ENCODE measurements around the gene UBE2R2. TPM values are rescaled to one million over a fixed set of nuclear protein-coding genes. Genes with fewer than 3 reads are reported as not detected.
"Not testable (repeated sequence)": the region's sequence is repeated elsewhere in the genome, so short reads cannot be mapped to it uniquely, and the experiment has no call there.

UBE2R2 gene
- total RNA-seq, 1 donor from 2014 or later = 57.7 TPM

DNA sequence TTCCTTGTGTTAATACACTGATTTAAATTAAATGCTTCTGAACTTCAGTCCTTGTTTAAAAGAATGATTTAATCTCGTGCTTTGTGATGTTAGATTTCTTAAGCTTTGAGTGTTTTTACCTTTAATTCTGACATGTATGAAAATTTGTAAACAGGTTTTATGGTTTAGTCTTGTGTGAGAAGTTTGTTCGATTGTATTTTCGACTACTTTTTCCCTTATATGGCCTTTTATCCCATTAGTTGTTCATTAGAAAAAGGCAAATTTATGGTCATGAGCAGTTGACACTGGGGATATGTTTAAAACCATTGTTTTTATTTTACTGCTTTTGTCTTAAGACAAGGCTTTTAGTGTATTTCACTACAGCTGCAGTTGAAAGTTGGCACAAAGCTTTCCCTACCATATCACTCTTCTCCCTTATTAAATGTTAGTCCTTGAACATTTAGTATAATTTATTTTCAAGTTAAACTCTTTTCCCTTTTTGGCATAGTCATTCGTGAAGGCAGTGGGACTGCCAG lies 3.3 kb downstream of the UBE2R2 start:
- H3K27me3 Mint-ChIP-seq (ENCODE audit: unreplicated experiment) = peaks cover 9% of the 10 kb centered on the region
- H3K27ac Mint-ChIP-seq (ENCODE audit: unreplicated experiment) = peak overlapping the region; percentile 41
- peaks cover 21% of the 10 kb centered on the region for H3K4me1 Mint-ChIP-seq (ENCODE audit: unreplicated experiment)
- no peaks in the 10 kb centered on the region for H3K9me3 Mint-ChIP-seq (ENCODE audit: unreplicated experiment)
- H3K4me3 Mint-ChIP-seq (ENCODE audit: unreplicated experiment) = peak overlapping the region; percentile 74
- H3K36me3 Mint-ChIP-seq (ENCODE audit: low read depth, unreplicated experiment) = peaks cover 10% of the 10 kb centered on the region
- no peak for DNase-seq (ENCODE audit: low spot score)
- TF ChIP-seq, protein P1, sequence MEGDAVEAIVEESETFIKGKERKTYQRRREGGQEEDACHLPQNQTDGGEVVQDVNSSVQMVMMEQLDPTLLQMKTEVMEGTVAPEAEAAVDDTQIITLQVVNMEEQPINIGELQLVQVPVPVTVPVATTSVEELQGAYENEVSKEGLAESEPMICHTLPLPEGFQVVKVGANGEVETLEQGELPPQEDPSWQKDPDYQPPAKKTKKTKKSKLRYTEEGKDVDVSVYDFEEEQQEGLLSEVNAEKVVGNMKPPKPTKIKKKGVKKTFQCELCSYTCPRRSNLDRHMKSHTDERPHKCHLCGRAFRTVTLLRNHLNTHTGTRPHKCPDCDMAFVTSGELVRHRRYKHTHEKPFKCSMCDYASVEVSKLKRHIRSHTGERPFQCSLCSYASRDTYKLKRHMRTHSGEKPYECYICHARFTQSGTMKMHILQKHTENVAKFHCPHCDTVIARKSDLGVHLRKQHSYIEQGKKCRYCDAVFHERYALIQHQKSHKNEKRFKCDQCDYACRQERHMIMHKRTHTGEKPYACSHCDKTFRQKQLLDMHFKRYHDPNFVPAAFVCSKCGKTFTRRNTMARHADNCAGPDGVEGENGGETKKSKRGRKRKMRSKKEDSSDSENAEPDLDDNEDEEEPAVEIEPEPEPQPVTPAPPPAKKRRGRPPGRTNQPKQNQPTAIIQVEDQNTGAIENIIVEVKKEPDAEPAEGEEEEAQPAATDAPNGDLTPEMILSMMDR (IDR thresholded peaks at IDR 0.05; ENCODE audit: unreplicated experiment) = no peak

GRCh38 chr9:33823801-33824200 lies 6.8 kb downstream of the UBE2R2 start:
- H3K4me1 Mint-ChIP-seq (ENCODE audit: unreplicated experiment) = peaks cover 10% of the 10 kb centered on the region

GRCh38 chr9:33827285-33827684 lies 10.3 kb downstream of the UBE2R2 start:
- DNase-seq (ENCODE audit: low spot score); H3K27ac Mint-ChIP-seq (ENCODE audit: unreplicated experiment); H3K4me1 Mint-ChIP-seq (ENCODE audit: unreplicated experiment); H3K36me3 Mint-ChIP-seq (ENCODE audit: low read depth, unreplicated experiment); H3K4me3 Mint-ChIP-seq (ENCODE audit: unreplicated experiment); H3K27me3 Mint-ChIP-seq (ENCODE audit: unreplicated experiment); H3K9me3 Mint-ChIP-seq (ENCODE audit: unreplicated experiment): not testable (repeated sequence)

More at GRCh38 chr9:33823801-33824200, 6.8 kb downstream of the UBE2R2 start:
- no peaks in the 10 kb centered on the region for H3K36me3 Mint-ChIP-seq (ENCODE audit: low read depth, unreplicated experiment)
- H3K27ac Mint-ChIP-seq (ENCODE audit: unreplicated experiment) = no peak overlapping the region
- H3K9me3 Mint-ChIP-seq (ENCODE audit: unreplicated experiment) = no peaks in the 10 kb centered on the region
- TF ChIP-seq, protein P1 (IDR thresholded peaks at IDR 0.05; ENCODE audit: unreplicated experiment) = no peak
- DNase-seq (ENCODE audit: low spot score) = no peak
- H3K27me3 Mint-ChIP-seq (ENCODE audit: unreplicated experiment) = no peaks in the 10 kb centered on the region
- H3K4me3 Mint-ChIP-seq (ENCODE audit: unreplicated experiment) = no peak overlapping the region

DNA sequence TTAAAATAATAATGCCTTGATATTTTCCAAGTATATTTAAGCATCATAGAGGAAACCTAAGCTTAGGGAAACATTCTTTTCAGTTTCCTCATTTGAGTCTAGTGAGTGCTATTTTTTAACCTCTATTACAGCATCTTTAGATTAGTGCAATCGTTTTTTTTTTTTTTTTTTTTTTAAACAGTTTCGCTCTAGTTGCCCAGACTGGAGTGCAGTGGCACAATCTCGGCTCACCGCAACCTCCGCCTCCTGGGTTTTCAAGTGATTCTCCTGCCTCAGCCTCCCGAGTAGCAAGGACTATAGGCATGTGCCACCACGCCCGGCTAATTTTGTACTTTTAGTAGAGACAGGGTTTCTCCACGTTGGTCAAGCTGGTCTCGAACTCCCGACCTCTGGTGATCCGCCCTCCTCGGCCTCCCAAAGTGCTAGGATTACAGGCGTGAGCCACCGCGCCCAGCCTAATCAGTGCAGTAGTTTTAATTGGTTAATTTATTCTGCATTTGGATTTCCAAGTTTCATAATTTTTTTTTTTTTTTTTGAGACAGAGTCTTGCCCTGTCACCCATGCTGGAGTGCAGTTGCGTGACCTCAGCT lies 12.8 kb downstream of the UBE2R2 start:
- not testable (repeated sequence) for H3K4me3 Mint-ChIP-seq (ENCODE audit: unreplicated experiment); H3K9me3 Mint-ChIP-seq (ENCODE audit: unreplicated experiment); H3K27ac Mint-ChIP-seq (ENCODE audit: unreplicated experiment)

DNA sequence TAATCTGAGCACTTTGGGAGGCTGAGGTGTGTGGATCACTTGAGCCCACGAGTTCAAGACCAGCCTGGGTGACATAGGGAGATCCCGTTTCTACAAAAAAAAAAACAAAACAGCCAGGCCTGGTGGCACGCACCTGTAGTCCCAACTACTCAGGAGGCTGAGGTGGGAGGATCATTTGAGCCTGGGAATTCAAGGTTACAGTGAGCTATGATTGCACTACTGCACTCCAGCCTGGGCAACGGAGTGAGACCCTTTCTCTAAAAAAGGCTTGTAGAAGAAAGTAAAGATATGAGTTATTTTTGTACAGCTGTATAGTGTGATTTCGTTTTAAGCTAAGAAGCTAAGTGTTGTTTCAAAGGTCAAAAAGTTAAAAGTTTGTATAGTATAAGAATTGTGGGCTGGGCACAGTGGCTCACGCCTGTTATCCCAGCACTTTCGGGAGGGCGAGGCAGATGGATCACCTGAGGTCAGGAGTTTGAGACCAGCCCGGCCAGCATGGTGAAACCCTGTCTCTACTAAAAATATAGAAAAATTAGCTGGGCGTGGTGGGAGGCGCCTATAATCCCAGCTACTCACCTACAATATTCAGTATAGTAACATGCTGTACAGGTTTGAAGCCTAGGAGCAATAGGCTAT lies 18.8 kb downstream of the UBE2R2 start:
- H3K36me3 Mint-ChIP-seq (ENCODE audit: low read depth, unreplicated experiment) = no peaks in the 10 kb centered on the region
- no peak overlapping the region for H3K27ac Mint-ChIP-seq (ENCODE audit: unreplicated experiment)
- H3K4me1 Mint-ChIP-seq (ENCODE audit: unreplicated experiment) = no peaks in the 10 kb centered on the region
- H3K4me3 Mint-ChIP-seq (ENCODE audit: unreplicated experiment) = no peak overlapping the region
- H3K9me3 Mint-ChIP-seq (ENCODE audit: unreplicated experiment) = no peaks in the 10 kb centered on the region
- TF ChIP-seq, protein P1 (IDR thresholded peaks at IDR 0.05; ENCODE audit: unreplicated experiment) = no peak
- DNase-seq (ENCODE audit: low spot score) = no peak
- no peaks in the 10 kb centered on the region for H3K27me3 Mint-ChIP-seq (ENCODE audit: unreplicated experiment)

More for the DNA sequence above, 12.8 kb downstream of the UBE2R2 start:
- not testable (repeated sequence) for H3K27me3 Mint-ChIP-seq (ENCODE audit: unreplicated experiment); DNase-seq (ENCODE audit: low spot score); H3K4me1 Mint-ChIP-seq (ENCODE audit: unreplicated experiment); H3K36me3 Mint-ChIP-seq (ENCODE audit: low read depth, unreplicated experiment)

DNA sequence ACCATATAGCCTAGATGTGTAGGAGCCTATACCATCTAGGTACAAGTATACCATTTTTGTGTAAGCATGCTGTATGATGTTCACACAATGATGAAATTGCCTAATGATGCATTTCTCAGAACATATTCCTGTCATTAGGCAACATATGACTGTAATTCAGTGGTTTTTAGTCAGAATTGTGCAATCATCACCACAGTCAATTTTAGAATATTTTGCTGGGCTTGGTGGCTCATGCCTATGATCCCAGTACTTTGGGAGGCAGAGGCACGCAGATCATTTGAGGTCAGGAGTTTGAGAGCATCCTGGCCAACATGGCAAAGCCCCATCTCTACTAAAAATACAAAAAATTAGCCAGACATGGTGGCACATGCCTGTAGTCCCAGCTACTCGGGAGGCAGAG lies 19.3 kb downstream of the UBE2R2 start:
- not testable (repeated sequence) for H3K9me3 Mint-ChIP-seq (ENCODE audit: unreplicated experiment); H3K36me3 Mint-ChIP-seq (ENCODE audit: low read depth, unreplicated experiment); H3K4me1 Mint-ChIP-seq (ENCODE audit: unreplicated experiment); DNase-seq (ENCODE audit: low spot score); H3K27me3 Mint-ChIP-seq (ENCODE audit: unreplicated experiment); H3K4me3 Mint-ChIP-seq (ENCODE audit: unreplicated experiment); H3K27ac Mint-ChIP-seq (ENCODE audit: unreplicated experiment)
